CD4-positive, alpha-beta T cell treated with Interleukin-17A for 4 hours (primary cell): Measurements from ENCODE around the gene FAM200B.
A peak's percentile ranks its signal among the peaks of the same experiment; 100 is the strongest.
"Not testable (repeated sequence)": the region's sequence is repeated elsewhere in the genome, so short reads cannot be mapped to it uniquely, and the experiment has no call there.

Source experiments
- DNase-seq: peaks from one replicate; pipeline ENCODE4 v3.0.0-alpha.2; 2020; ENCODE audit warnings: mixed read lengths

Gene FAM200B

GRCh38 chr4:15702941-15703403, 21.3 kb downstream of the FAM200B start, which contains the start of gene BST1:
Gene BST1, plus strand, starts transcription at chr4:15703065. Its CDS starts 80 bp downstream, at chr4:15703145.
- peak; percentile 64 for DNase-seq

GRCh38 chr4:15703439-15703838, 21.8 kb downstream of the FAM200B start:
- DNase-seq, result no peak

GRCh38 chr4:15704129-15704528, 22.5 kb downstream of the FAM200B start:
- no peak for DNase-seq

- no peak for DNase-seq
Observed at GRCh38 chr4:15706646-15707362, 25.2 kb downstream of the FAM200B start.

GRCh38 chr4:15707363-15707715, 25.7 kb downstream of the FAM200B start:
- no peak for DNase-seq

- no peak for DNase-seq
Observed at GRCh38 chr4:15711762-15712161, 30.1 kb downstream of the FAM200B start.

- DNase-seq, result no peak
Observed at GRCh38 chr4:15712214-15712613, 30.6 kb downstream of the FAM200B start.

GRCh38 chr4:15714141-15714540, 32.5 kb downstream of the FAM200B start:
- no peak for DNase-seq

GRCh38 chr4:15714646-15715435, 33.2 kb downstream of the FAM200B start:
- DNase-seq, result no peak

GRCh38 chr4:15716115-15716514, 34.5 kb downstream of the FAM200B start:
- DNase-seq, result no peak

GRCh38 chr4:15717086-15717485, 35.5 kb downstream of the FAM200B start:
- DNase-seq, result no peak

- no peak for DNase-seq
Observed at GRCh38 chr4:15717657-15718416, 36.2 kb downstream of the FAM200B start.

- DNase-seq, result no peak
Observed at GRCh38 chr4:15718465-15718864, 36.8 kb downstream of the FAM200B start.

- DNase-seq, result no peak
Observed at GRCh38 chr4:15718959-15719358, 37.3 kb downstream of the FAM200B start.

GRCh38 chr4:15719506-15719905, 37.9 kb downstream of the FAM200B start:
- no peak for DNase-seq

GRCh38 chr4:15720851-15721250, 39.2 kb downstream of the FAM200B start:
- no peak for DNase-seq

GRCh38 chr4:15725608-15726007, 44.0 kb downstream of the FAM200B start:
- no peak for DNase-seq

- DNase-seq, result peak; percentile 51
Observed at GRCh38 chr4:15729910-15730533, 48.4 kb downstream of the FAM200B start.

GRCh38 chr4:15733061-15733460, 51.4 kb downstream of the FAM200B start:
- not testable (repeated sequence) for DNase-seq

- no peak for DNase-seq
Observed at GRCh38 chr4:15735536-15735935, 53.9 kb downstream of the FAM200B start.

GRCh38 chr4:15736514-15737050, 55.0 kb downstream of the FAM200B start:
- no peak for DNase-seq

GRCh38 chr4:15737255-15737654, 55.6 kb downstream of the FAM200B start:
- no peak for DNase-seq

- DNase-seq, result no peak
Observed at GRCh38 chr4:15738877-15739276, 57.2 kb downstream of the FAM200B start.
